ENCODE results near the gene TRIM71. TPM values are rescaled to one million over a fixed set of nuclear protein-coding genes. Genes with fewer than 3 reads are reported as not detected.

TRIM71 gene
- total and polyA plus RNA-seq, 2 of the 13 experiments (the other 11 are each of a cell fraction or from before 2014, with no cell fraction given) = 21.7 to 76.9 TPM

DNA sequence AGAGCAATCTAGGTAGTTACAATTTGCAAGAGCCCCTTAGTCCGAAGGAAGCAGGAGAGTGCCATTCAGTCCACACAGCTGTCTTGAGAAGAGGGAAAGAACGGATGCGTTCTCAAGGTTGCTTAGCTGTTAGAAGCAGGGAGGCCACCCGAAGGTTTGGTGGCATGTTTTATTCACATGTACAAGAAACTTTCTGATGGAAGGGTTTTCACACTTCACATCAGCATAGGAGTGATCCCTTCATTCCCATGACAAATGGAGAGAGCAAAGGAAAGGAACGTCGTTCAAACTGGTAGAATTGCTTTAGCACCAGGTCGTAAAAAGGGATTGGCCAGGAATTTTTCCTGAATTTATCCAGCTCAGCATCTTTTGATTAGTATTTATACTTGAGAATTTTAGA, 53.5 kb downstream of the TRIM71 start:
- Histone ChIP-seq H3K9ac (ENCODE audit: insufficient read depth, low read depth, low read length) (no peak overlapping the region), H3K9me3 (ENCODE audit: low read length) (no peaks in the 10 kb centered on the region), H3K79me2 (ENCODE audit: insufficient read depth, low read length) (peaks cover 99% of the 10 kb centered on the region), H3K4me1 (ENCODE audit: insufficient read depth, low read length) (peaks cover 74% of the 10 kb centered on the region), H4K20me1 (ENCODE audit: insufficient read depth, low read length) (peaks cover 97% of the 10 kb centered on the region), H3K4me2 (ENCODE audit: low read depth, low read length) (no peak overlapping the region), H2AFZ (ENCODE audit: low read length) (no peak overlapping the region), H3K36me3 (replicated peaks in 1 of 2; ENCODE audit: control insufficient read depth in 1 of 2, insufficient read depth in 2 of 2, low read length in 2 of 2) (peaks cover 27 to 49% of the 10 kb centered on the region in 2 experiments), H3K27me3 (ENCODE audit: control insufficient read depth in 1 of 2, insufficient read depth in 2 of 2, low read length in 2 of 2) (no peaks in the 10 kb centered on the region), H3K27ac (ENCODE audit: extremely low read length, insufficient read depth, low read length) (peak overlapping the region; percentile 14), H3K4me3 (replicated peaks in 1 of 3; ENCODE audit: insufficient read depth in 1 of 3, low read depth in 2 of 3, low read length in 3 of 3) (no peak overlapping the region)
- ChIA-PET CTCF (ENCODE audit: low intra/inter-chr PET ratio, low total read pairs) (no interaction called here), POLR2A (no interaction called here)
- no peak for ATAC-seq
- 84% methylated on average over 7 of the region's 7 CpGs for WGBS (ENCODE audit: low lambda C conversion rate)
- FAIRE-seq = no peak
- no TSS peak for BruUV-seq (replicated peaks)
- intact Hi-C loops (cut with micrococcal nuclease; ENCODE audit: unreplicated experiment) = no loop called here
- in situ Hi-C loops (cut with HindIII; ENCODE audit: extremely low pct_ligation_motif_present, low pct_unique_long_range_greater_than_20kb) = no loop called here
- DNase-seq (ENCODE audit: low spot score) = no peak
- no peak for TF ChIP-seq ZSCAN31 (CRISPR knock-in tag; IDR thresholded peaks at IDR 0.05; ENCODE audit: low read depth)
- peak; percentile 75 for TF ChIP-seq RBM22 (optimal IDR thresholded peaks at IDR 0.05; ENCODE audit: low read length)

DNA sequence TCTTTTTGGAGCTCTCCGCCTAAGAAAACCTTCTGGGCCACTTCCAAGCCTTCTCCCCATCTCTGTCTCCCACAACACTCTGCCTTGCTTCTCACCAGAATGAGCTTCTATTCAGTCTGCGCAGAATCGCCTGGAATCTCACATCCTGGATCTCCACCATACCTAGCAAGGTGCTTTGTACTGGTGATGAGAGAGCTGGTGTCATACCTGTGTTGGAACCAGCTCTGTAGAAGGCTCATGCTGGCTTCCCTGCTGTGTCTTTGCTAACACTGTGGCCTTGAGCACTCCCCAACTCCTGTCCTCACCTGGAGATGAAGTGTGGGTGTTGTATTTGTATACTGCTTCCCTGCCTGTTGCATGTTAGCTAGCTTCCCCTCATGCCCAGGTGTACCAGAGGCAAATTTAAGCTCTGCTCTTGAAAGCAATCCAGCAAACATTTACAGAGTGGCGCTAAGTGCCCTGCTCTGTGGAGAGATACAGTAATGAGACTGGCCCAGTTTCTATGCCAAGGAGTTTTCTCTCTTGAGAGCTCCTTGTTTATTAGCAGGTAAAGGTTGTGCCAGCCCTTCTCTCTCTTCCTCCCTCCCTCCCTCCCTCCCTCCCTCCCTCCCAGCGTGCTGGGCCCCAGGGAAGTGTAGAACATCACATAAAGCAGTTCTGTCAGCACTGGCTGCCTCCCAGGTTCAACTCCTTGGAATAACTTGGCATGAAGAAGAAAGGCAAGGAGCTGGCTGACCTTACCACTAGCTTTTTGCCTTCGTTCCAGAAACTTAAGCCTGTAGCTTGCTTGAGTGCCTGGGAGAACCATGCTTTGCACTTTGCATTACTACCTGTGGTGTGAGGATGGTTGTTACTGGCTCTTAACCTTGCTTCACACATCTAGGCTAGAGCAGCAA, 54.9 kb downstream of the TRIM71 start:
- FAIRE-seq = peak; percentile 23
- ChIA-PET POLR2A (interaction anchor here (0.7 to 1.1 kb wide), 3 partner anchors 24 to 56 kb away, joined by 3 to 4 read pairs (median 3); no protein-coding TSS in a partner anchor), CTCF (ENCODE audit: low intra/inter-chr PET ratio, low total read pairs) (no interaction called here)
- Histone ChIP-seq H3K79me2 (ENCODE audit: insufficient read depth, low read length) (peaks cover 99% of the 10 kb centered on the region), H3K27me3 (ENCODE audit: control insufficient read depth in 1 of 2, insufficient read depth in 2 of 2, low read length in 2 of 2) (no peaks in the 10 kb centered on the region), H3K36me3 (replicated peaks in 1 of 2; ENCODE audit: control insufficient read depth in 1 of 2, insufficient read depth in 2 of 2, low read length in 2 of 2) (peaks cover 33 to 60% of the 10 kb centered on the region in 2 experiments), H3K27ac (ENCODE audit: extremely low read length, insufficient read depth, low read length) (peak overlapping the region; percentile 29), H3K9ac (ENCODE audit: insufficient read depth, low read depth, low read length) (no peak overlapping the region), H3K4me1 (ENCODE audit: insufficient read depth, low read length) (peaks cover 74% of the 10 kb centered on the region), H2AFZ (ENCODE audit: low read length) (no peak overlapping the region), H3K9me3 (ENCODE audit: low read length) (no peaks in the 10 kb centered on the region), H3K4me2 (ENCODE audit: low read depth, low read length) (no peak overlapping the region), H4K20me1 (ENCODE audit: insufficient read depth, low read length) (peaks cover 96% of the 10 kb centered on the region), H3K4me3 (replicated peaks in 1 of 3; ENCODE audit: insufficient read depth in 1 of 3, low read depth in 2 of 3, low read length in 3 of 3) (no peak overlapping the region)
- TF ChIP-seq RBM22 (optimal IDR thresholded peaks at IDR 0.05; ENCODE audit: low read length) = peak; percentile 95
- TF ChIP-seq POLR2A (IDR thresholded peaks at IDR 0.05; ENCODE audit: insufficient read depth in 1 of 2, low read depth in 2 of 2, low read length in 2 of 2) = 0 out of 4 replicates have a peak, but pooled peaks have one; percentile 3 to 8
- TF ChIP-seq, protein P1, sequence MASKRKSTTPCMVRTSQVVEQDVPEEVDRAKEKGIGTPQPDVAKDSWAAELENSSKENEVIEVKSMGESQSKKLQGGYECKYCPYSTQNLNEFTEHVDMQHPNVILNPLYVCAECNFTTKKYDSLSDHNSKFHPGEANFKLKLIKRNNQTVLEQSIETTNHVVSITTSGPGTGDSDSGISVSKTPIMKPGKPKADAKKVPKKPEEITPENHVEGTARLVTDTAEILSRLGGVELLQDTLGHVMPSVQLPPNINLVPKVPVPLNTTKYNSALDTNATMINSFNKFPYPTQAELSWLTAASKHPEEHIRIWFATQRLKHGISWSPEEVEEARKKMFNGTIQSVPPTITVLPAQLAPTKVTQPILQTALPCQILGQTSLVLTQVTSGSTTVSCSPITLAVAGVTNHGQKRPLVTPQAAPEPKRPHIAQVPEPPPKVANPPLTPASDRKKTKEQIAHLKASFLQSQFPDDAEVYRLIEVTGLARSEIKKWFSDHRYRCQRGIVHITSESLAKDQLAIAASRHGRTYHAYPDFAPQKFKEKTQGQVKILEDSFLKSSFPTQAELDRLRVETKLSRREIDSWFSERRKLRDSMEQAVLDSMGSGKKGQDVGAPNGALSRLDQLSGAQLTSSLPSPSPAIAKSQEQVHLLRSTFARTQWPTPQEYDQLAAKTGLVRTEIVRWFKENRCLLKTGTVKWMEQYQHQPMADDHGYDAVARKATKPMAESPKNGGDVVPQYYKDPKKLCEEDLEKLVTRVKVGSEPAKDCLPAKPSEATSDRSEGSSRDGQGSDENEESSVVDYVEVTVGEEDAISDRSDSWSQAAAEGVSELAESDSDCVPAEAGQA (IDR thresholded peaks at IDR 0.05; ENCODE audit: low read depth) = no peak
- TF ChIP-seq, protein P1 (CRISPR knock-in tag; IDR thresholded peaks at IDR 0.05; ENCODE audit: borderline replicate concordance) = no peak
- no peak for TF ChIP-seq IRF9 (CRISPR knock-in tag; IDR thresholded peaks at IDR 0.05; ENCODE audit: borderline replicate concordance)
- no peak for TF ChIP-seq SNAI1 (CRISPR knock-in tag; IDR thresholded peaks at IDR 0.05; ENCODE audit: borderline replicate concordance)
- intact Hi-C loops (cut with micrococcal nuclease; ENCODE audit: unreplicated experiment) = no loop called here
- 81% methylated on average over 6 of the region's 6 CpGs for WGBS (ENCODE audit: low lambda C conversion rate)
- BruUV-seq (replicated peaks) = no TSS peak
- peak; percentile 15 for ATAC-seq
- DNase-seq (ENCODE audit: low spot score) = no peak
- in situ Hi-C loops (cut with HindIII; ENCODE audit: extremely low pct_ligation_motif_present, low pct_unique_long_range_greater_than_20kb) = no loop called here

All from HepG2 (cell line).